ENCODE data around the gene WDR83.
"Not testable (repeated sequence)": the region's sequence is repeated elsewhere in the genome, so short reads cannot be mapped to it uniquely, and the experiment has no call there.

WDR83 gene, protein sequence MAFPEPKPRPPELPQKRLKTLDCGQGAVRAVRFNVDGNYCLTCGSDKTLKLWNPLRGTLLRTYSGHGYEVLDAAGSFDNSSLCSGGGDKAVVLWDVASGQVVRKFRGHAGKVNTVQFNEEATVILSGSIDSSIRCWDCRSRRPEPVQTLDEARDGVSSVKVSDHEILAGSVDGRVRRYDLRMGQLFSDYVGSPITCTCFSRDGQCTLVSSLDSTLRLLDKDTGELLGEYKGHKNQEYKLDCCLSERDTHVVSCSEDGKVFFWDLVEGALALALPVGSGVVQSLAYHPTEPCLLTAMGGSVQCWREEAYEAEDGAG

GRCh38 chr19:12666265-12667048 lies at the start of gene WDR83, which contains the start of gene MAN2B1:
WDR83 (plus strand) TSS chr19:12666807; CDS start chr19:12669791, 2,984 bp downstream.
MAN2B1 (minus strand) TSS chr19:12666742; CDS start chr19:12666701, 41 bp downstream.
- DNase-seq, result peak; percentile 86 to 87

GRCh38 chr19:12617646-12618045 lies 49.0 kb upstream of the WDR83 start:
- no peak for DNase-seq

GRCh38 chr19:12621253-12622024 lies 45.2 kb upstream of the WDR83 start:
- not testable (repeated sequence) for DNase-seq

DNA sequence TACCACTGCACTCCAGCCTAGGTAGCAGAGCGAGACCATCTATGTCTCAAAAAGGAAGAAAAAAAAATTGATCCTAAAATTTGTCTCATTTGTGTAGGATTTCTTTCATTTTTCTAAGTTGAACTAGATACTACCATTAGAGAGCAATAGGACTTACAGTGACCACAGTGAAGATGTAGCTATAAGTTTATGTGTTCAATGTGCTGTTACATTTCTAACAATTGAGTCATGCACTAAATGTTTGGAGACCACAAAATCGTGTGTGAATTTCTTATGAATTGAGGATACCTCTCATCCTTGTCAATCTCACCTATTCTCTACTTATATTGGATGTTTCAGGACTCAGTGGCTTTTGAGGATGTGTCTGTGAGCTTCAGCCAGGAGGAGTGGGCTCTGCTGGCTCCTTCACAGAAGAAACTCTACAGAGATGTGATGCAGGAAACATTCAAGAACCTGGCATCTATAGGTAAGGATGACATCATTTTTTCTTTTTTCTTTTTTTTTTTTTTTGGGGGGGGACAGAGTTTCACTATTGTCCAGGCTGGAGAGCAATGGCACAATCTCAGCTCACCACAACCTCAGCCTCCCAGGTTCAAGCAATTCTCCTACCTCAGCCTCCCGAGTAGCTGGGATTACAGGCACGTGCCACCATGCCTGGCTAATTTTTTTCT lies 43.1 kb upstream of the WDR83 start:
- DNase-seq, result no peak

DNA sequence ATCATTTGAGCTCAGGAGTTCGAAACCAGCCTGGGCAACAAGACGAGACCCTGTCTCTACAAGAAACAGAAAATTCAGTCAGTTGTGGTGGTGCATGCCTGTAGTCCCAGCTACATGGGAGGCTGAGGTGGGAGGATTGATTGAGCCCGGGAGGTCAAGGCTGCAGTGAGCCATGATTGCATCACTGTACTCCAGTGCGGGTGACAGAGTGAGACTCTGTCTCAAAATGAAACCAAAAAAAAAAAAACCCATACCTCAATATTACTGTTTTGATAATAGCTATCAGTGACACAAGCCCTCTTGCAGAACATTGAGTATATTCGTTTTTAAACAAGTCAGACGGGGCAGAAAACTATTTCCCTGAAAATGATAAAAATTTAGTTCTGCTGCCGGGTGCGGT lies 39.6 kb upstream of the WDR83 start:
- DNase-seq, result no peak

DNA sequence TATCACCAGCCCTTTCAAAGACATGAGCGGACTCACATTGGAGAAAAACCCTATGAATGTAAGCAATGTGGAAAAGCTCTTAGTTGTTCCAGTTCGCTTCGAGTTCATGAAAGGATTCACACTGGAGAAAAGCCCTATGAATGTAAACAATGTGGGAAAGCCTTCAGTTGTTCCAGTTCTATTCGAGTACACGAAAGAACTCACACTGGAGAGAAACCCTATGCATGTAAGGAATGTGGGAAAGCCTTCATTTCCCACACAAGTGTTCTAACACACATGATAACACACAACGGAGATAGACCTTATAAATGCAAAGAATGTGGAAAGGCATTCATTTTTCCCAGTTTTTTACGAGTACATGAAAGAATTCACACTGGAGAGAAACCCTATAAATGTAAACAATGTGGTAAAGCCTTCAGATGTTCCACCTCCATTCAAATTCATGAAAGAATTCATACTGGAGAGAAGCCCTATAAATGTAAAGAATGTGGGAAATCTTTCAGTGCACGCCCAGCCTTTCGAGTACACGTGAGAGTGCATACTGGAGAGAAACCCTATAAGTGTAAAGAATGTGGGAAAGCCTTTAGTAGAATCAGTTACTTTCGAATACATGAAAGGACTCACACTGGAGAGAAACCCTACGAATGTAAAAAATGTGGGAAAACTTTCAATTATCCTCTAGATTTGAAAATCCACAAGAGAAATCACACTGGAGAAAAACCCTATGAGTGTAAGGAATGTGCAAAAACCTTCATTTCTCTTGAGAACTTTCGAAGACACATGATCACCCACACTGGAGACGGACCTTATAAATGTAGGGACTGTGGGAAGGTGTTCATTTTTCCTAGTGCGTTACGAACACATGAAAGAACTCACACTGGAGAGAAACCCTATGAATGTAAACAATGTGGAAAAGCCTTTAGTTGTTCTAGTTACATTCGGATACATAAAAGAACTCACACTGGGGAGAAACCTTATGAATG lies 38.3 kb upstream of the WDR83 start:
- DNase-seq, result no peak

- no peak for DNase-seq
Observed at GRCh38 chr19:12629215-12629614, 37.4 kb upstream of the WDR83 start.

DNA sequence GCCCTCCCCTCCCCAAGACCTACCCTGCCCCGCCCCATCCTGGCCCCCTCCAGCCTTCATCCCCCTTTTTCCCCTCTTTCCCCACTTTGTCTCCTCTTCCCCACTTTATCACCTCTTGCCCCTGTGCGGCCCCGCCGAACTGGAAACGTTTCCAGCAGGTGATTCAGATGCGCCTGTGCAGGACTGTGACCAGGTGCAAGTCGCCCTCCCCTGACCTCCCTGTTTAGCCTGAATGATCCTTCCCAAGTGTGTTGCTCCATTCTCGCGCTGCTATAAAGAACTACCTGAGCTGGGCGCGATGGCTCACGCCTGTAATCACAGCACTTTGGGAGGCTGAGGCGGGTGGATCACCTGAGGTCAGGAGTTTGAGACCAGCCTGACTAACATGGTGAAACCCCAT lies 30.0 kb upstream of the WDR83 start:
- no peak for DNase-seq

DNA sequence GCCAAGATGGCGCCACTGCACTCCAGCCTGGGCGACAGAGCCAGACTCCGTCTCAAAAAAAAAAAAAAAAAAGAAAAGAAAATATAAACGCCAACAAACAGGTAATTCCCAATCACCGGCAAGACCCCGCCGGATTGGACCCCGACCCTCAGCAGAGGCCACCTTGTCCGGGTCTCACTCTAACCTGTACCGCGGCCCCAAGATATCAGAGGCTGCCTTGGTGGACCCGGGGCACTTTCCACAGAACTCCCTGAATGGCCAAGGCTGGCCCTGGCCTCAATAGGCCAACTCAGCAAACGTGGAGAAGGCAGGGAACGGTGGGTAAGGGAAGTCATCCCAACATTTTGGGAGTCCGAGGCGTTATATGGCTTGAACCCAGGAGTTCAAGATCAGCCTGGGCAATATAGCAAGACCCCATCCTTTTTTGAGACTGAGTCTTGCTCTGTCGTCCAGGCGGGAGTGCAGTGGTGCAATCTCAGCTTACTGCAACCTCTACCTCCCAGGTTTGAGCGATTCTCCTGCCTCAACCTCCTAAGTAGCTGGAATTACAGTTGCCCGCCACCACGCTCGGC lies 27.9 kb upstream of the WDR83 start:
- no peak for DNase-seq

DNA sequence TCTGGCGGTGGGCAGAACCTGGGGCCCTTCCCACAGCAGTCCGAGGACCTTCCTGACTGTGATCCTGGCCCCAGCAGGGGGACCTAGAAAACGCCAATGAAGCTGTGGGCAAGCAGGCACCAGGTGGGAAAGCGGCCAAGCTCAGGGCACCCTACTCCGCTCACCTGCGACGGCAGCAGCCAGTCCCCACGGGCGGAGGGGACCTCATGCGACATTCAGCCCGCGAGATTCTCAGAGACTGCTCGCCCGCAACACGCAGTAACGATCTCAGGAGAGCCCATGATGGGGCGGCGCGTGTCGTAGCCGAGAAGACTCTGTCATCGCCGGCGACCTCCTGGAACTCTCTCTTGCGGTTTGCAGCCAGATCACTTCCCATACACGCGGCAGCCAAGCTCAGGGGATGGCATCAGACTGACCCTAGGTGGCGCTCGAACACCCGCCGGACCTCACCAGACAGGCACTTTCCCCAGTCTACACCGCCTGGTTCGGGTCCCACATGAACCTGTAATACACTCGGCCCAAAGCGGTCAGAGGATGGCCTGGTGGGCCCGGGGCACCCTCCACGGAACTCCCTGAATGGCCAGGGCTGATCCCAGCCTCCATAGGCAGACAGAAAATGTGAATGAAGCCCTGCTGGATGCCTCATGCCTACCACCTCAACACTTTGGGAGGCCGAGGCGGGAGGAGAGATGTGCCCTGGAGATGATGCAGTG lies 26.6 kb upstream of the WDR83 start:
- DNase-seq, result peak; percentile 90 to 91

- no peak for DNase-seq
Observed at GRCh38 chr19:12641456-12641855, 25.2 kb upstream of the WDR83 start.

GRCh38 chr19:12642506-12642905 lies 24.1 kb upstream of the WDR83 start:
- no peak for DNase-seq

DNA sequence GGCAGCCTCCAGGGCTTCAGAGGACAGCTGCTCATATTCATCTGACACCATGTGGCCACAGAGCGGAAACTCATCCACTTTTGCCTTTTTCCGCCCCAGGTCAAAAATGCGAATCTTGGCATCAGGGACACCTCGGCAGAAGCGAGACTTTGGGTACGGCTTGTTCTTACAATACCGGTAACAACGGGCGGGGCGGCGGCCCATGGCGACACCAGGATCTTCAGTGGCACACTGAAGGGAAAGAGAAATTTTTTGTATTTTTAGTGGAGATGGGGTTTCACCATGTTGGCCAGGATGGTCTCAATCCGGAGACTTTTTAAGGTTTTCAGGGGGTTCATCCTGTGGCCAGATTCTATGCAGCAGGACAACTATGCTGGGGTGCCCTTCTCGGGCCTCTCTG lies 22.9 kb upstream of the WDR83 start:
- DNase-seq, result not testable (repeated sequence)

GRCh38 chr19:12646551-12646950 lies 20.1 kb upstream of the WDR83 start:
- DNase-seq, result no peak

- DNase-seq, result no peak
Observed at GRCh38 chr19:12647047-12647446, 19.6 kb upstream of the WDR83 start.

GRCh38 chr19:12647490-12648071 lies 19.0 kb upstream of the WDR83 start:
- peak in 1 of 2 donors; percentile 55 for DNase-seq

DNA sequence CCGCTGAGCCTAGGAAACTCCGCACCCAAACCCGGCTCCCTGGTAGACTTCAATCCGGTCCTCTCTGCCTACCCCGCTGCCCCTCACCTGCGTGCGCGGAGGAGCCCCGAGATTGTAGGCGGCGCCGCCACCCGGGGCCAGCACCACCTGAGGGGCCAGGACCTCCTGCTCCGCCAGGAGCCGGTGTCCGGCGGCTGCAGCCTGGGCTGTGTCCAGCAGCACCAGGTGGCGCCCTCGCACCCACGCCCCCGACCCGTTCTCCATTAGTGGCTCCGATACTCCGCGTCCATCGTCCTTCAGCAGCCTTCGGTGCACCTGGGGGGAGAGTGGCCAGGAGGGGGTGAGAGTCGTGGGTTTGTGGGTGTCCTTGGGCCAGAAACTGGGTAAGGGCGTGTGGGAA lies 18.5 kb upstream of the WDR83 start:
- DNase-seq, result no peak

GRCh38 chr19:12649941-12650340 lies 16.7 kb upstream of the WDR83 start:
- DNase-seq, result no peak

- no peak for DNase-seq
Observed at GRCh38 chr19:12652219-12652618, 14.4 kb upstream of the WDR83 start.

DNA sequence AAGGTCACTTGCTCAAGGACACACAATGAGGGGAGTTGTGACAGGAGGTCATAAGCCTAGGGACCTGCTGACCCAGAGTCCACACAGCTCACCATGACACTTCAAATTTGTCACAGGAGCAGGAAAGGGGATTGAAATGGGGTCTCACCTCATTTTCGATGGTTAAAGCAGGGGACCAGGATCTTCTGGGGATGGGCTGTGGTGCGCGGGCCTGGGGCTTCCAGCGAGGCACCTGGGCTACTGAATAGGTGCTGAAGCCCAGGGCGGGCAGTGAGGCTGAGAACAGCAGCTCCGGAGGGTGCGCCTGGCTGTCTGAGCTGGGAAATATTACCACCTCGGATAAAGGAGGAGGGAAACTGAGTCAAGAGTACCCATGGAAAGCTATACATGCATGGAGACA lies 11.1 kb upstream of the WDR83 start:
- no peak for DNase-seq
